Natural killer cell (primary cell): ENCODE measurements around the gene GPR176. TPM values are rescaled to one million over a fixed set of nuclear protein-coding genes. Genes with fewer than 3 reads are reported as not detected.

Experiments
- ATAC-seq, 3 donors: fragments of 150-1000 bp in 2 of 3; fragments of 200-7000 bp in 1 of 3; cut with Tn5 transposase; 1 replicate in 1 of 3; 2 replicates in 2 of 3; pipeline ENCODE4 v1.10.0; 2021; ENCODE audit warnings: mild to moderate bottlenecking in 2 of 3, moderate library complexity in 2 of 3
- DNase-seq, 2 donors: peaks; one replicate each; pipeline versions ENCODE4 v3.0.0 to v3.0.0-alpha.2; 2013 to 2021; ENCODE audit warnings: mixed read lengths in 1 of 2
- H3K27ac ChIP-seq: one replicate; pipeline ENCODE4 v1.5.1; 2013; ENCODE audit warnings: mild to moderate bottlenecking, low read length
- H3K27me3 ChIP-seq: one replicate; pipeline ENCODE4 v1.6.1; 2013; ENCODE audit warnings: low read length; ENCODE audit not compliant: control insufficient read depth, insufficient read depth
- H3K36me3 ChIP-seq: one replicate; pipeline ENCODE4 v1.6.1; 2013; ENCODE audit warnings: low read length; ENCODE audit not compliant: control insufficient read depth, insufficient read depth
- H3K4me1 ChIP-seq: one replicate; pipeline ENCODE4 v1.6.1; 2013; ENCODE audit warnings: low read length; ENCODE audit not compliant: control insufficient read depth, insufficient read depth
- H3K4me3 ChIP-seq: one replicate; pipeline ENCODE4 v1.5.1; 2013; ENCODE audit warnings: low read length
- H3K9me3 ChIP-seq: one replicate; pipeline ENCODE4 v1.6.1; 2013; ENCODE audit warnings: low read length; ENCODE audit not compliant: control insufficient read depth, insufficient read depth
- H3K27ac Mint-ChIP-seq, 2 donors: one replicate each; pipeline ENCODE4 v1.8.0; 2022; ENCODE audit warnings: mild to moderate bottlenecking in 2 of 2, mixed read lengths in 2 of 2, moderate library complexity in 1 of 2
- H3K27me3 Mint-ChIP-seq, 2 donors: one replicate each; pipeline ENCODE4 v1.8.0; 2022; ENCODE audit warnings: low read depth in 2 of 2, mixed read lengths in 2 of 2
- H3K36me3 Mint-ChIP-seq: one replicate; pipeline ENCODE4 v1.8.0; 2022; ENCODE audit warnings: mixed read lengths
- H3K4me1 Mint-ChIP-seq, 2 donors: one replicate each; pipeline ENCODE4 v1.8.0; 2022; ENCODE audit warnings: mixed read lengths in 2 of 2
- H3K4me3 Mint-ChIP-seq: one replicate; pipeline ENCODE4 v1.8.0; 2022; ENCODE audit warnings: mild to moderate bottlenecking, moderate library complexity, mixed read lengths
- H3K9me3 Mint-ChIP-seq, 2 donors: one replicate each; pipeline ENCODE4 v1.8.0; 2022; ENCODE audit warnings: mixed read lengths in 2 of 2
- WGBS: methylation state at CpG from one replicate; pipeline ENCODE4 v1.1.7; 2013; ENCODE audit warnings: missing lambda C conversion rate; ENCODE audit not compliant: insufficient coverage; 5-methylcytosine and 5-hydroxymethylcytosine counted together
- intact Hi-C: fragments of 100-400 bp; cut with micrococcal nuclease; formaldehyde crosslinking; loops from one replicate; pipeline ENCODE4 v1.14.2; 2022
- total RNA-seq, 4 donors: library from RNA; stranded (reverse); fragments of 120-200 nt in 1 of 4; gene quantifications; one replicate each; pipeline versions ENCODE4 v1.2.3 to v1.2.4, GENCODE V29; 2013 to 2022
- TF ChIP-seq, protein P1 (sequence below): fragments of 200-600 bp; IDR thresholded peaks from one replicate; pipeline ENCODE4 v1.8.0; 2022; ENCODE audit warnings: antibody characterized with exemption

Gene GPR176
- total RNA-seq, 3 donors from 2014 or later (not counting 1 experiment from before 2014, with no cell fraction given) = 0.38 TPM; not detected in 2

DNA sequence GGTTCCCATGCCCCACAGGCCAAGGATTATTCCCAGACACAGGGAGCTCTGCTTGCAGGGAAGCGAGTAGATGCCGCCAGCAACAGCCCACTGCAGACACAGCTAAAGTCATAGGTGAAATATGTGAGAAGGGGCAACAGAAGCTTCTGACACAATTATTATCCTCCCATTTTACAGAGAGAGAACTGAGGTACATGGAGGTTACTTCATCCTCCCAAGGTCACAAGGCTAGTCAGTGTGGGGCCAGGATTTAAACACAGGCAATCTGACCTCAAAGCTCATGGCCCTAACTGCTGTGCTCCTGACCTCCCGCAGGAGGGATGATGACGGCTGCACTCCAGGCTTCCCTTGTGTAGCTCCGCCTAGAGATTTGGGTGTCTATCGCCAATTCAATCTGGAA lies 121.7 kb downstream of the GPR176 start:
- Histone ChIP-seq H3K4me3 (no peak overlapping the region), H3K9me3 (no peaks in the 10 kb centered on the region), H3K27ac (no peak overlapping the region), H3K4me1 (no peaks in the 10 kb centered on the region), H3K27me3 (peaks cover 2% of the 10 kb centered on the region), H3K36me3 (no peaks in the 10 kb centered on the region)
- Mint-ChIP-seq H3K36me3 (no peaks in the 10 kb centered on the region), H3K4me3 (no peak overlapping the region), H3K9me3 (no peaks in the 10 kb centered on the region), H3K27ac (no peak overlapping the region), H3K27me3 (peaks cover 28 to 82% of the 10 kb centered on the region in 2 donors), H3K4me1 (no peaks in the 10 kb centered on the region)
- DNase-seq (no peak), ATAC-seq (no peak)
- intact Hi-C loops = no loop called here
- 95% methylated on average over 6 of the region's 6 CpGs for WGBS
- TF ChIP-seq, protein P1, sequence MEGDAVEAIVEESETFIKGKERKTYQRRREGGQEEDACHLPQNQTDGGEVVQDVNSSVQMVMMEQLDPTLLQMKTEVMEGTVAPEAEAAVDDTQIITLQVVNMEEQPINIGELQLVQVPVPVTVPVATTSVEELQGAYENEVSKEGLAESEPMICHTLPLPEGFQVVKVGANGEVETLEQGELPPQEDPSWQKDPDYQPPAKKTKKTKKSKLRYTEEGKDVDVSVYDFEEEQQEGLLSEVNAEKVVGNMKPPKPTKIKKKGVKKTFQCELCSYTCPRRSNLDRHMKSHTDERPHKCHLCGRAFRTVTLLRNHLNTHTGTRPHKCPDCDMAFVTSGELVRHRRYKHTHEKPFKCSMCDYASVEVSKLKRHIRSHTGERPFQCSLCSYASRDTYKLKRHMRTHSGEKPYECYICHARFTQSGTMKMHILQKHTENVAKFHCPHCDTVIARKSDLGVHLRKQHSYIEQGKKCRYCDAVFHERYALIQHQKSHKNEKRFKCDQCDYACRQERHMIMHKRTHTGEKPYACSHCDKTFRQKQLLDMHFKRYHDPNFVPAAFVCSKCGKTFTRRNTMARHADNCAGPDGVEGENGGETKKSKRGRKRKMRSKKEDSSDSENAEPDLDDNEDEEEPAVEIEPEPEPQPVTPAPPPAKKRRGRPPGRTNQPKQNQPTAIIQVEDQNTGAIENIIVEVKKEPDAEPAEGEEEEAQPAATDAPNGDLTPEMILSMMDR = no peak

GRCh38 chr15:39797407-39797806 lies 122.7 kb downstream of the GPR176 start:
- Histone ChIP-seq H3K9me3 (no peaks in the 10 kb centered on the region), H3K4me1 (no peaks in the 10 kb centered on the region), H3K36me3 (no peaks in the 10 kb centered on the region), H3K27me3 (peaks cover 2% of the 10 kb centered on the region), H3K4me3 (no peak overlapping the region), H3K27ac (no peak overlapping the region)
- no peaks in the 10 kb centered on the region for H3K36me3 Mint-ChIP-seq
- DNase-seq (no peak), ATAC-seq (no peak)
- H3K9me3 Mint-ChIP-seq = no peaks in the 10 kb centered on the region
- intact Hi-C loops = no loop called here
- WGBS = 89% methylated on average over 5 of the region's 6 CpGs
- TF ChIP-seq, protein P1 = no peak
- no peak overlapping the region for H3K27ac Mint-ChIP-seq
- no peaks in the 10 kb centered on the region for H3K4me1 Mint-ChIP-seq
- no peak overlapping the region for H3K4me3 Mint-ChIP-seq
- peaks cover 27 to 87% of the 10 kb centered on the region in 2 donors for H3K27me3 Mint-ChIP-seq

DNA sequence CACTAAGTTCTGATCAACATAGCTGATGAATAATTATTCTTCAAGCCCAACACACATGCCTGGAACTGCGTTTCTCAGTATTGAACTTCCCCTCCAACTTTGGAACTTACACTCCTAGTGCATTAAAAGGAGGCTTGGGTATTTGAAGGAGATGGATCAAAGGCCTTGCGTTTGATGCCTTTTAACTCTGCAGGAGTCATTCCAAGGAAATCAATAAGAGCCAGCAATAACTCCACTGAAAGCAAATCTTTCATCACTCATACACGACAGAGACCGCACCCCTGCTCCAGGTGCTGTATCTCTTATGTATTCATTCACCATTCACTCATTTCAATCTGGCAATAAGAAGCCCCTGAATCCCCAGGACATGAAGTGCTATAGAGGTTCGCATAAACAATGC lies 123.5 kb downstream of the GPR176 start:
- H3K27ac ChIP-seq = no peak overlapping the region
- H3K36me3 ChIP-seq = no peaks in the 10 kb centered on the region
- H3K4me3 ChIP-seq = no peak overlapping the region
- Mint-ChIP-seq H3K9me3 (no peaks in the 10 kb centered on the region), H3K4me1 (no peaks in the 10 kb centered on the region), H3K27me3 (peaks cover 27 to 81% of the 10 kb centered on the region in 2 donors), H3K36me3 (no peaks in the 10 kb centered on the region), H3K4me3 (no peak overlapping the region), H3K27ac (no peak overlapping the region)
- H3K27me3 ChIP-seq = peaks cover 2% of the 10 kb centered on the region
- H3K9me3 ChIP-seq = no peaks in the 10 kb centered on the region
- H3K4me1 ChIP-seq = no peaks in the 10 kb centered on the region
- whole genome bisulfite sequencing = 92% methylated on average over 4 of the region's 5 CpGs
- DNase-seq (no peak), ATAC-seq (no peak)
- intact Hi-C loops = no loop called here
- TF ChIP-seq, protein P1 = no peak

- no peaks in the 10 kb centered on the region for H3K36me3 Mint-ChIP-seq
- H3K27ac ChIP-seq = no peak overlapping the region
- DNase-seq (no peak), ATAC-seq (no peak)
- H3K4me1 Mint-ChIP-seq = no peaks in the 10 kb centered on the region
- H3K4me1 ChIP-seq = no peaks in the 10 kb centered on the region
- H3K27ac Mint-ChIP-seq = no peak overlapping the region
- H3K4me3 Mint-ChIP-seq = no peak overlapping the region
- H3K27me3 ChIP-seq = peaks cover 2% of the 10 kb centered on the region
- H3K4me3 ChIP-seq = no peak overlapping the region
- no peaks in the 10 kb centered on the region for H3K9me3 ChIP-seq
- no peaks in the 10 kb centered on the region for H3K9me3 Mint-ChIP-seq
- peaks cover 27 to 72% of the 10 kb centered on the region in 2 donors for H3K27me3 Mint-ChIP-seq
- intact Hi-C loops = no loop called here
- H3K36me3 ChIP-seq = no peaks in the 10 kb centered on the region
- WGBS = 69% methylated on average over 3 of the region's 3 CpGs
- TF ChIP-seq, protein P1 = no peak
These were observed 124.6 kb downstream of the GPR176 start for GRCh38 chr15:39795486-39795885.
